ENCODE data around the gene TLN1. TPM values are rescaled to one million over a fixed set of nuclear protein-coding genes. Genes with fewer than 3 reads are reported as not detected.

Gene TLN1
- total RNA-seq, 2 donors from 2014 or later, result 117 to 123 TPM

- H3K4me3 Mint-ChIP-seq, result no peak overlapping the region
- TF ChIP-seq, protein P1, sequence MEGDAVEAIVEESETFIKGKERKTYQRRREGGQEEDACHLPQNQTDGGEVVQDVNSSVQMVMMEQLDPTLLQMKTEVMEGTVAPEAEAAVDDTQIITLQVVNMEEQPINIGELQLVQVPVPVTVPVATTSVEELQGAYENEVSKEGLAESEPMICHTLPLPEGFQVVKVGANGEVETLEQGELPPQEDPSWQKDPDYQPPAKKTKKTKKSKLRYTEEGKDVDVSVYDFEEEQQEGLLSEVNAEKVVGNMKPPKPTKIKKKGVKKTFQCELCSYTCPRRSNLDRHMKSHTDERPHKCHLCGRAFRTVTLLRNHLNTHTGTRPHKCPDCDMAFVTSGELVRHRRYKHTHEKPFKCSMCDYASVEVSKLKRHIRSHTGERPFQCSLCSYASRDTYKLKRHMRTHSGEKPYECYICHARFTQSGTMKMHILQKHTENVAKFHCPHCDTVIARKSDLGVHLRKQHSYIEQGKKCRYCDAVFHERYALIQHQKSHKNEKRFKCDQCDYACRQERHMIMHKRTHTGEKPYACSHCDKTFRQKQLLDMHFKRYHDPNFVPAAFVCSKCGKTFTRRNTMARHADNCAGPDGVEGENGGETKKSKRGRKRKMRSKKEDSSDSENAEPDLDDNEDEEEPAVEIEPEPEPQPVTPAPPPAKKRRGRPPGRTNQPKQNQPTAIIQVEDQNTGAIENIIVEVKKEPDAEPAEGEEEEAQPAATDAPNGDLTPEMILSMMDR (conservative IDR thresholded peaks at IDR 0.05), result no peak
These were observed 13.6 kb upstream of the TLN1 start for GRCh38 chr9:35745569-35745968.

GRCh38 chr9:35743880-35744518, 12.0 kb upstream of the TLN1 start:
- Histone ChIP-seq H3K4me1 (ENCODE audit: control insufficient read depth, insufficient read depth, low read length) (no peaks in the 10 kb centered on the region), H3K27me3 (ENCODE audit: control insufficient read depth, insufficient read depth, low read length, poor library complexity, severe bottlenecking) (no peaks in the 10 kb centered on the region), H3K9ac (ENCODE audit: extremely low read depth, low read length, poor library complexity, severe bottlenecking) (no peak overlapping the region), H3K36me3 (ENCODE audit: control insufficient read depth, insufficient read depth, low read length) (peaks cover 60% of the 10 kb centered on the region), H3K27ac (ENCODE audit: low read depth, low read length) (no peak overlapping the region), H3K9me3 (ENCODE audit: control insufficient read depth, low read length) (no peaks in the 10 kb centered on the region), H3K4me3 (ENCODE audit: low read length) (no peak overlapping the region)
- TF ChIP-seq, protein P1 (conservative IDR thresholded peaks at IDR 0.05), result no peak
- no peak overlapping the region for H3K27ac Mint-ChIP-seq
- no peaks in the 10 kb centered on the region for H3K9me3 Mint-ChIP-seq
- no peaks in the 10 kb centered on the region for H3K27me3 Mint-ChIP-seq (ENCODE audit: insufficient read depth)
- H3K36me3 Mint-ChIP-seq (ENCODE audit: low read depth), result peaks cover 66% of the 10 kb centered on the region
- 85 to 94% methylated on average over 4 to 8 of the region's 8 CpGs for WGBS, 2 experiments (ENCODE audit: insufficient coverage in 1 of 2, insufficient read length in 1 of 2)
- DNase-seq, result no peak
- H3K4me1 Mint-ChIP-seq, result peaks cover 24% of the 10 kb centered on the region
- no peak overlapping the region for H3K4me3 Mint-ChIP-seq

More at GRCh38 chr9:35745569-35745968, 13.6 kb upstream of the TLN1 start:
- no peaks in the 10 kb centered on the region for H3K9me3 ChIP-seq (ENCODE audit: control insufficient read depth, low read length)
- H3K4me3 ChIP-seq (ENCODE audit: low read length), result peak overlapping the region; percentile 94
- DNase-seq, result no peak
- Mint-ChIP-seq H3K4me1 (peaks cover 24% of the 10 kb centered on the region), H3K27ac (no peak overlapping the region), H3K27me3 (ENCODE audit: insufficient read depth) (no peaks in the 10 kb centered on the region), H3K36me3 (ENCODE audit: low read depth) (peaks cover 52% of the 10 kb centered on the region), H3K9me3 (no peaks in the 10 kb centered on the region)
- no peak overlapping the region for H3K9ac ChIP-seq (ENCODE audit: extremely low read depth, low read length, poor library complexity, severe bottlenecking)
- 92 to 100% methylated on average over 1 of the region's 1 CpG for WGBS, 2 experiments (ENCODE audit: insufficient coverage in 1 of 2, insufficient read length in 1 of 2)
- no peaks in the 10 kb centered on the region for H3K27me3 ChIP-seq (ENCODE audit: control insufficient read depth, insufficient read depth, low read length, poor library complexity, severe bottlenecking)
- H3K36me3 ChIP-seq (ENCODE audit: control insufficient read depth, insufficient read depth, low read length), result peaks cover 48% of the 10 kb centered on the region
- H3K4me1 ChIP-seq (ENCODE audit: control insufficient read depth, insufficient read depth, low read length), result no peaks in the 10 kb centered on the region
- no peak overlapping the region for H3K27ac ChIP-seq (ENCODE audit: low read depth, low read length)

- peaks cover 71% of the 10 kb centered on the region for H3K36me3 Mint-ChIP-seq (ENCODE audit: low read depth)
- H3K27ac ChIP-seq (ENCODE audit: low read depth, low read length), result no peak overlapping the region
- H3K4me1 Mint-ChIP-seq, result peaks cover 24% of the 10 kb centered on the region
- DNase-seq, result no peak
- no peak overlapping the region for H3K4me3 ChIP-seq (ENCODE audit: low read length)
- no peaks in the 10 kb centered on the region for H3K27me3 ChIP-seq (ENCODE audit: control insufficient read depth, insufficient read depth, low read length, poor library complexity, severe bottlenecking)
- no peak overlapping the region for H3K27ac Mint-ChIP-seq
- peaks cover 65% of the 10 kb centered on the region for H3K36me3 ChIP-seq (ENCODE audit: control insufficient read depth, insufficient read depth, low read length)
- WGBS, 2 experiments (ENCODE audit: insufficient coverage in 1 of 2, insufficient read length in 1 of 2), result 88 to 92% methylated on average over 2 of the region's 2 CpGs
- H3K4me3 Mint-ChIP-seq, result no peak overlapping the region
- H3K27me3 Mint-ChIP-seq (ENCODE audit: insufficient read depth), result no peaks in the 10 kb centered on the region
- no peak overlapping the region for H3K9ac ChIP-seq (ENCODE audit: extremely low read depth, low read length, poor library complexity, severe bottlenecking)
- TF ChIP-seq, protein P1 (conservative IDR thresholded peaks at IDR 0.05), result no peak
- H3K9me3 Mint-ChIP-seq, result no peaks in the 10 kb centered on the region
- no peaks in the 10 kb centered on the region for H3K4me1 ChIP-seq (ENCODE audit: control insufficient read depth, insufficient read depth, low read length)
- H3K9me3 ChIP-seq (ENCODE audit: control insufficient read depth, low read length), result no peaks in the 10 kb centered on the region
These were observed 11.5 kb upstream of the TLN1 start for GRCh38 chr9:35743452-35743851.
